SW 1271 (cell line): Measurements from ENCODE around the gene COL5A1.

Experiments
- DNase-seq, 2 experiments: peaks; one replicate each; lab custom pipeline; 2025; lab: John Stamatoyannopoulos, UW

COL5A1 gene

GRCh38 chr9:134728801-134729495, 87.3 kb downstream of the COL5A1 start:
- DNase-seq = no peak

- no peak for DNase-seq
These were observed 88.6 kb downstream of the COL5A1 start for GRCh38 chr9:134730011-134730760.

- DNase-seq = no peak
These were observed 89.3 kb downstream of the COL5A1 start for GRCh38 chr9:134730761-134731496.

DNA sequence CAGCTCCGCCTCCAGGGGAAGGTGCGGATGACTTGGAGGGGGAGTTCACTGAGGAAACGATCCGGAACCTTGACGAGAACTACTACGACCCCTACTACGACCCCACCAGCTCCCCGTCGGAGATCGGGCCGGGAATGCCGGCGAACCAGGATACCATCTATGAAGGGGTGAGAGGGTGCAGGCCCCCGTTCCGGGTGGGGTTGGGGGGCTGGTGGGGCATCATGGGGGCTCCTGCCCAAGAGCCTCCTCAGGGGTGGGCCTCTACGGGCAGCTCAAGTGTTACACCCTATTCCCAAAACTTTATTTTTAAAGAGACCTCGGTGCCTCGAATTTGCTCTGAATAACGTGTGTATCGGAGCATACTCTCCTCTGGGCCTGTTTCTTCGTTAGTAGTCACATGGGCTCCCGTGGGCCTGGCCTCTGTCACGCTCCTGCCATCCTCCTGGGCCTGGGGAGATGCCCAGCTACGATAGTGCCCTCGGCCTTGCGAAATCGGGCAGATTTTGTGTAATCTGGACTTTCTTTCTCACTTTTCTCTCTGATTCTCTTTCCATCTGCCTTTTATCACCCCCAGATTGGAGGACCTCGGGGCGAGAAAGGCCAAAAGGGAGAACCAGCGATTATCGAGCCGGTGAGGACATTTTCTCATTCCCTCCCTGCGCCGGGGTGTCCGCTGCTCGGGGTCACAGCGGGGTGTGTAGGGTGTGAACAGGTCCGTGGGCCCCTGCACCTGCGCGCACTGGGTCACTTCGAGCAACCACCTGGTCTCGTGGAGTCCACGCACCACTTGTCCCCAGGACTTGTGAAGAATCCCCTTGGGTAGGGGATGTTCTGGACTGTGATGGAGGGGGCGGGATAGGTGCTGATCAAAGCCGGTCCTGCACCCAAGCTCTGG, 90.1 kb downstream of the COL5A1 start:
- no peak for DNase-seq

DNA sequence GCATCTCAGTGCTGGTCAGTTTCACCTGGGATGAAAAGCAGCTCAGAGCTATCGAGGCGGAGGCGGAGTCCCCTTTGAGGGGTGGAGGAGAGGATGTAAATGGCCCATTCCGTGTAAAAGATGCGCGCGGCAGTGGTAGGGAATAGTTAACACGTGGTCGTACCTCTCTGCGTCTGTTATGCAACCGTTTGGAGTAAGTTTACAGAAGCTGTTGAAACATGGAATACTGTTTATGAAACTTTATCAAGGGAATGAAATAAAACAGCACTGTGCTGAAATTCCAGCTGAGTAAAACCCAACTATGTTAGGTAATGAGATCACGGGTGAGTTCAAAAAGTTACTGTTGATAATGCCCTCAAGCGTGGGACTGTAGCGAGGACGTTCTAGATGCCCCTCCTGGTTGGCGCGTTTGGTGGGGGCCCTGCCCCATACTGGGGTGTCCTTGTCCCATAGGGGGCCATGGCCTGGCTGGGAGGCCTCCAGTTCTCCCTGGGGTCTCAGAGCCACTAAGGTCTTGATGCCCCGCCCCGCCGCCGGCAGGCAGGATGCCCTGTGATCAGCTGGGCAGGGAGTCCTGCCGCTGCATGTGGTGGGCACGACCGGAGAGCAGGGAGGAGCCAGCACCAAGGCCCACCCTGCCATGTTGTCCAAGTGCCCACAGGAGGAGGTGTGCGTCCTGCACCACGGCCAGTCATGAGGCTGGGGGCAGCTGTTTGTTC, 90.9 kb downstream of the COL5A1 start:
- no peak for DNase-seq

DNA sequence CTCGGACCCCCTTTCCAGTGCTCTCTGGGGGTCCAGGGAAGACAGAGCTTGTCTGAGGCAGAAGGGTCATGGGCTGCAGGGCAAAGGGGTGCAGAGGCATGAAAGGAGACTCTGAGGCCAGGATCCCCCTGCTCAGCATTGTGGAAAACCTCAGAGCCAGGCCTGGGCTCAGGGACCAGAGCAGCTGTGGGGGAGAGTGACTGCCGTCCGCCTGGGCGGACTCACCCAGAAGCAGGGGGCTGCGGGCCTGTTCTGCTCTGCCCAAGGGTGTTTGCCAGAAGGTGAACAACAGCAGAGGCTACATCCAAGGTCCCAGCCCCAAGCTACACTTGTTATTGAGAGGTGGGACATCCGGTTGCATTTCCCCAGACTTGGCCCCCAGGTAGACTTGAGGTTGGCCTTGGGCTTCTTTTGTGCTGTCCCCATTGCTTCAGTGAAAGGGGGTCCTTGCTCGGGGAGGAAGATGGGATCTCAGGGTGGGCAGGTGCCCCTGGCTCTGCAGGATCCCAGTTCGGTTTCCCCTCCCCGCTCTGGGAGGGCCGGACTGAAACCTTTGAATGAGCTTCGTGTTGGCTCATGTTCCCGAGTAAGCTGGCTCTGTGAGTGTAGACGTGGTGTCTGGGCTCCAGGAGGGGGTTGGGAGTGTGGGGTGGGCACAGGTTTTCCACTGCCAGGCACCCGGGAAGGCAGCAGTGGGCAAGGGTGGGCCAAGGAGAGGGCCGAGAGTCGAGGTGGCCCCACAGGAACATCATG, 92.1 kb downstream of the COL5A1 start:
- no peak for DNase-seq

- no peak for DNase-seq
These were observed 92.7 kb downstream of the COL5A1 start for GRCh38 chr9:134734270-134734669.

GRCh38 chr9:134735441-134736175, 94.0 kb downstream of the COL5A1 start:
- DNase-seq = no peak

- no peak for DNase-seq
These were observed 95.3 kb downstream of the COL5A1 start for GRCh38 chr9:134736791-134737497.

GRCh38 chr9:134737842-134738580, 96.4 kb downstream of the COL5A1 start:
- no peak for DNase-seq

GRCh38 chr9:134738869-134739659, 97.5 kb downstream of the COL5A1 start:
- DNase-seq = peak in 1 of 2 experiments; percentile 42

DNA sequence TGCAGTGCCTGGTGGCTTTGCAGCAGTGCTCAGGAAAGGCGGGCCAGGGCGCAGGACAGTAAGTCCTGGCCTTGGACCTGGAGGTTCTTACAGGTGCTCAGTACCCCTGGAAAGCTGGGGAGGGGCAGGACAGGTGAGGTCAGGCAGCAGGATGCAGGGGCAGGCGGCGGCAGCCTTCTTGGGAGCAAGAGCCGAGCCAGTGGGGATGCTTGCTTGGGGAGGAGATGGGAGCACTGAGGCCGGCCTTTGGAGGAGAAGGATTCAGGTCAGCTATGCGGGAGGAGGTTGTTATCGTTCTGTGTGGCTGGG, 98.0 kb downstream of the COL5A1 start:
- DNase-seq = no peak

GRCh38 chr9:134740071-134740470, 98.5 kb downstream of the COL5A1 start:
- DNase-seq = no peak

DNA sequence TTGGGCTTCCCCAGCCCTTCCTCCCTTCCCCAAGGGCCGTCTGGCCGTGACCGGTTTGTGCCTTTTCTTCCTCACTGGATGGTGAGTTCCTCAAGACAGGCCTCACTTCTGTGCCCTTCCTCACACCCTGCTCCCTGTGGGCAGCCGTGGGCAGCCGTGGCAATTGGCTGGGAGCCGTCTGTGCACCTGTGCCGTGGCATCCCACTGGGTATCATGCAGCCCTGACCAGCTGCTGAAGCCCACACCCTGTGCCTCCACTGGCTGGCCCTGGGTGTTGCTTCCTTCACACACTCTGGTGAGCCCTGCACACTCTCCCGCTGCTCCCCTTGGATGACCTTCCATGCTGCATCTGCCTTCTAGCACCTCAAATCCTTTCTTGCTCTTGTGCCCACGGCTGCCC, 100.2 kb downstream of the COL5A1 start:
- DNase-seq = no peak

DNA sequence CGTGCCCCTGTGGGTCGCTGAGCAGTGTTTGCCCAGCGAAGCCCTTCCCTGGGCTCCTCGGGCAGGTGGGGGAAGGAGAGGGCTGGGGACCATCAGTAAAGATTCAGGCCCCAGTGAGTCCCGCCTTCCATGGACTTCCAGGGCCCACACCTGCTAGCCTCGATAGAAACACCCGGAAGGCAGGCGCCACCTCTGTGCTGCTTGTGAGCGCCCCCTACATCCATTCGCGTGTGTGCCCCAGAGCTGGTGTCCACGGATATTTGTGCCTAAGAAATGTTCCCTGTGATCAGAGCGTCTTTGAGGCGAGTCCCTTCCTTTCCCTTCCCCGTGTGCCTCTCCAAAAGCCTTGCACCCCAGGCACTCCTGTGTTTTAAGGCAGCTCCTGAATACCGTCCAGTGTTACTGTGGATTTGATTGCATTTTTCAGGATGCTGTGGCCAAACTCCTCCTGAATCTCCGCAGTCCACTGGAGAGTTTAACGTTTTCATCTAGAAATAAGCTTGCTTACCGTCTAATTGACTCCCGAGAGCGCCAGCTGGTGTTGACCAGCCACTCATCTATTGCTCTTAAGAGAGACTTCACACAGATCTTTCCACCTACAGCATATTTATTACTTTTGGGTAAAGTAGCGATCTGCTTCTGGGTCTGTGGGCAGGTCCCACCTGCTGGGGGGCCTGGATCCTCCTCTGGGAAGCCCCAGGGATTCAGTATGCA, 101.4 kb downstream of the COL5A1 start:
- DNase-seq = no peak

DNA sequence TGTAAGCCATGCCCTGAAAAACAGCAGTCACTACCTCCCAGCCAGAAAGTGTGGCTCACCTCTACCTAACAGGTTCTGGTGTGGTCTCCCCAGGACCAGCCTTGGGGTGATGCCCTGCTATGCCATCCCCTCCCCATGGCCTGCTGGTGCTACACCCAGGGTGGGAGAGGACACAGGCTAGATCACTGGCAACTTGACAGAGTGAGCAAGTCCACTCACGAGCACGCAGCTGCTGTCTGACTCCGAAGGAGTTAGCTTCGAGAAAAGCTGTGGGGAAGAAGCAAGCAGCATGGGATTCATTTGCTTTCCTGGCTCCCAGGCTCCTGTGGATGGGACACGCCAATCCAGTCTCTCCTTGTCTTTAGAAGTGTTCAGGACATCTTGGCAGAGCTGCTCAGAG, 102.2 kb downstream of the COL5A1 start:
- no peak for DNase-seq
